Astrocyte (in vitro differentiated cells and primary cell): Measurements from ENCODE around the gene PCP4. TPM values are rescaled to one million over a fixed set of nuclear protein-coding genes. Genes with fewer than 3 reads are reported as not detected.

ENCODE experiments used
- DNase-seq: peaks from one replicate; pipeline ENCODE4 v3.0.0-alpha.2; 2010; ENCODE audit warnings: low read depth
- FAIRE-seq: peaks from 2 replicates; lab custom pipeline; 2011; peaks lifted over from hg19 to GRCh38; lab: Jason Lieb, UNC
- H2AFZ ChIP-seq: 2 replicates; pipeline ENCODE4 v1.6.0; 2012; ENCODE audit warnings: low read depth, low read length, inconsistent platforms
- H3K27ac ChIP-seq: 2 replicates; pipeline ENCODE4 v1.5.1; 2011; ENCODE audit warnings: low read depth, low read length, inconsistent platforms
- H3K27me3 ChIP-seq: 2 replicates; pipeline ENCODE4 v1.6.0; 2011; ENCODE audit warnings: low read length, inconsistent platforms; ENCODE audit not compliant: insufficient read depth
- H3K36me3 ChIP-seq: 2 replicates; pipeline ENCODE4 v1.5.1; 2011; ENCODE audit warnings: low read length, inconsistent platforms; ENCODE audit not compliant: insufficient read depth
- H3K4me1 ChIP-seq: 2 replicates; pipeline ENCODE4 v1.5.1; 2011; ENCODE audit warnings: low read length, inconsistent platforms; ENCODE audit not compliant: insufficient read depth
- H3K4me2 ChIP-seq: 2 replicates; pipeline ENCODE4 v1.6.0; 2012; ENCODE audit warnings: low read length, inconsistent platforms
- H3K4me3 ChIP-seq: 2 replicates; pipeline ENCODE4 v1.5.1; 2011; ENCODE audit warnings: low read depth, mild to moderate bottlenecking, low read length, inconsistent platforms; ENCODE audit not compliant: insufficient read depth
- H3K79me2 ChIP-seq: 2 replicates; pipeline ENCODE4 v1.6.0; 2012; ENCODE audit warnings: mild to moderate bottlenecking, low read length, inconsistent platforms; ENCODE audit not compliant: insufficient read depth
- H3K9ac ChIP-seq: 2 replicates; pipeline ENCODE4 v1.6.0; 2012; ENCODE audit warnings: mild to moderate bottlenecking, low read length, inconsistent platforms
- H3K9me3 ChIP-seq: 2 replicates; pipeline ENCODE4 v1.5.1; 2012; ENCODE audit warnings: low read depth, mild to moderate bottlenecking, low read length, inconsistent platforms; ENCODE audit not compliant: insufficient read depth
- H4K20me1 ChIP-seq: 2 replicates; pipeline ENCODE4 v1.6.0; 2012; ENCODE audit warnings: low read length, inconsistent platforms; ENCODE audit not compliant: insufficient read depth
- H3K27ac Mint-ChIP-seq: one replicate; pipeline ENCODE4 v1.8.0; 2021; ENCODE audit warnings: mild to moderate bottlenecking, mixed read lengths; ENCODE audit not compliant: unreplicated experiment
- H3K27me3 Mint-ChIP-seq: one replicate; pipeline ENCODE4 v1.8.0; 2021; ENCODE audit warnings: low read depth, mixed read lengths; ENCODE audit not compliant: unreplicated experiment
- H3K36me3 Mint-ChIP-seq: one replicate; pipeline ENCODE4 v1.8.0; 2021; ENCODE audit warnings: low read depth, mixed read lengths; ENCODE audit not compliant: unreplicated experiment
- H3K4me1 Mint-ChIP-seq: one replicate; pipeline ENCODE4 v1.8.0; 2021; ENCODE audit warnings: low read depth, mixed read lengths; ENCODE audit not compliant: unreplicated experiment
- H3K4me3 Mint-ChIP-seq: one replicate; pipeline ENCODE4 v1.8.0; 2021; ENCODE audit warnings: mild to moderate bottlenecking, moderate library complexity, mixed read lengths; ENCODE audit not compliant: unreplicated experiment
- H3K9me3 Mint-ChIP-seq: one replicate; pipeline ENCODE4 v1.8.0; 2021; ENCODE audit warnings: mild to moderate bottlenecking, mixed read lengths; ENCODE audit not compliant: unreplicated experiment
- CTCF ChIP-seq: IDR thresholded peaks from 2 replicates; pipeline ENCODE4 v1.5.1; 2011; ENCODE audit warnings: low read depth, mild to moderate bottlenecking, inconsistent platforms, low read length, moderate library complexity; ENCODE audit not compliant: insufficient read depth
- EZH2 ChIP-seq: IDR thresholded peaks from 2 replicates; pipeline ENCODE4 v1.6.1; 2012; ENCODE audit warnings: mild to moderate bottlenecking, low read length, inconsistent platforms; ENCODE audit not compliant: insufficient read depth
- total RNA-seq: library from RNA; stranded (reverse); gene quantifications from 2 replicates; pipeline ENCODE4 v1.2.1, GENCODE V29; 2021

Gene PCP4
- total RNA-seq, 1 donor from 2014 or later: 0.68 TPM

- H3K9me3 Mint-ChIP-seq: no peaks in the 10 kb centered on the region
- H4K20me1 ChIP-seq: no peaks in the 10 kb centered on the region
- no peaks in the 10 kb centered on the region for H3K36me3 Mint-ChIP-seq
- no peaks in the 10 kb centered on the region for H3K36me3 ChIP-seq
- FAIRE-seq (no peak), DNase-seq (no peak)
- H2AFZ ChIP-seq: no peak overlapping the region
- H3K27ac ChIP-seq: no peak overlapping the region
- H3K9me3 ChIP-seq: no peaks in the 10 kb centered on the region
- H3K27me3 Mint-ChIP-seq: peaks cover 24% of the 10 kb centered on the region
- H3K9ac ChIP-seq: no peak overlapping the region
- no peaks in the 10 kb centered on the region for H3K4me1 Mint-ChIP-seq
- H3K27ac Mint-ChIP-seq: no peak overlapping the region
- no peak overlapping the region for H3K4me2 ChIP-seq
- H3K4me3 ChIP-seq: no peak overlapping the region
- no peak overlapping the region for H3K4me3 Mint-ChIP-seq
- H3K4me1 ChIP-seq: no peaks in the 10 kb centered on the region
- H3K27me3 ChIP-seq: no peaks in the 10 kb centered on the region
- TF ChIP-seq EZH2: no peak
- TF ChIP-seq CTCF: no peak
- H3K79me2 ChIP-seq: no peaks in the 10 kb centered on the region
Observed at GRCh38 chr21:39935716-39936115, 68.5 kb downstream of the PCP4 start.

DNA sequence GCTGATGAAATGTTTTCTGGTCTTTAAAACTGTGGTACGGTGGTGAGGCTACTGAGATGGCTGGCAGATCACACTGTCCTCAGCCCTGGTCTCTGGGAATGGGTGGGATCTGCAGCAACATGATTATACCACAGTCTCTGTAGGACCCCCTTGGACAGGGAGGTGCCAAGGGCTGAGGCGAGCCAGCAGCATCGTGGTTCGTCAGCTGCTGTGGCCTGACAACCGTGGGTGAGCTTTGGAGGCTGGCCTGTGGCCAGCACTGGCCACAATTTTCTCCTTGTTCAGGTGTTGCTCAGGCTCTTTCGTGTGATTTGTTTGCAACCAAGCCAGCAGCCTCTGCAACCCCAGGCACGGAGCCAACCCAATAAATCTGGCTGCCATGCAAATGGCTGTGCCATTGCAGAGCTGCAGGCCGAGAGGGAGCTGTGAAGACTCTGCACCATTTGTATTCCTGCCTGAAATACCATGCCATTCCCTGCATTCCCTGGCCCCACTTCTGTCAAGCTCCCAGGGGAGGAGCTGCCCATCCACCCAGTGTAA lies 70.9 kb downstream of the PCP4 start:
- no peak for TF ChIP-seq EZH2
- TF ChIP-seq CTCF: no peak
- H2AFZ ChIP-seq: no peak overlapping the region
- H3K9ac ChIP-seq: no peak overlapping the region
- no peaks in the 10 kb centered on the region for H3K27me3 ChIP-seq
- H3K79me2 ChIP-seq: no peaks in the 10 kb centered on the region
- DNase-seq (no peak), FAIRE-seq (no peak)
- no peaks in the 10 kb centered on the region for H3K4me1 Mint-ChIP-seq
- H3K27ac ChIP-seq: no peak overlapping the region
- H3K4me2 ChIP-seq: no peak overlapping the region
- no peaks in the 10 kb centered on the region for H3K4me1 ChIP-seq
- no peaks in the 10 kb centered on the region for H3K9me3 ChIP-seq
- H3K27me3 Mint-ChIP-seq: peaks cover 9% of the 10 kb centered on the region
- H3K36me3 Mint-ChIP-seq: no peaks in the 10 kb centered on the region
- H3K4me3 ChIP-seq: no peak overlapping the region
- no peak overlapping the region for H3K27ac Mint-ChIP-seq
- peaks cover 3% of the 10 kb centered on the region for H3K9me3 Mint-ChIP-seq
- no peaks in the 10 kb centered on the region for H4K20me1 ChIP-seq
- H3K4me3 Mint-ChIP-seq: no peak overlapping the region
- H3K36me3 ChIP-seq: no peaks in the 10 kb centered on the region

DNA sequence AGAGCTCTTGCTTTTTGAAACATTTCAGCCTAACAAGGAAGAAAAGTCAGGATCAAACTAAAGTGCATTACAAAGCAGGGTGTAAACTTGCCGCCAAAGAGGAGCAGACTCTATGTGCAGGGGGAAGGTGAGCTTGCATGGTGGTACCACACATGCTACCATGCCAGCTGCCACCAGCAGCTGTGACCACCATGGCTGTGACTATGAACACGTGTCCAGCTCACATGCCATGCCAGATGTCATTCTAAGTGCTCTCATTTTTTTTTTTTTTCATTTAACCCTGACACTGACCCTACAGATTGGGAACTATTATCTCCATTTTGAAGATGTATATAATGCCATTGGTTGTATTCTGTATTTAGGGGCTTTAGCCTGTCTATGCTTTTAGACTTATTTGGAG lies 79.0 kb downstream of the PCP4 start:
- no peaks in the 10 kb centered on the region for H4K20me1 ChIP-seq
- no peak overlapping the region for H2AFZ ChIP-seq
- Mint-ChIP-seq H3K36me3 (no peaks in the 10 kb centered on the region), H3K4me1 (no peaks in the 10 kb centered on the region), H3K9me3 (peaks cover 10% of the 10 kb centered on the region), H3K4me3 (no peak overlapping the region), H3K27me3 (peaks cover 9% of the 10 kb centered on the region), H3K27ac (no peak overlapping the region)
- no peak overlapping the region for H3K9ac ChIP-seq
- H3K27me3 ChIP-seq: no peaks in the 10 kb centered on the region
- H3K36me3 ChIP-seq: no peaks in the 10 kb centered on the region
- no peak for TF ChIP-seq CTCF
- TF ChIP-seq EZH2: no peak
- no peaks in the 10 kb centered on the region for H3K4me1 ChIP-seq
- H3K79me2 ChIP-seq: no peaks in the 10 kb centered on the region
- no peak for DNase-seq
- no peaks in the 10 kb centered on the region for H3K9me3 ChIP-seq
- H3K4me3 ChIP-seq: no peak overlapping the region
- no peak for FAIRE-seq
- no peak overlapping the region for H3K4me2 ChIP-seq
- H3K27ac ChIP-seq: no peak overlapping the region
